ENCODE measurements around the gene ITPKC.

ITPKC gene

DNA sequence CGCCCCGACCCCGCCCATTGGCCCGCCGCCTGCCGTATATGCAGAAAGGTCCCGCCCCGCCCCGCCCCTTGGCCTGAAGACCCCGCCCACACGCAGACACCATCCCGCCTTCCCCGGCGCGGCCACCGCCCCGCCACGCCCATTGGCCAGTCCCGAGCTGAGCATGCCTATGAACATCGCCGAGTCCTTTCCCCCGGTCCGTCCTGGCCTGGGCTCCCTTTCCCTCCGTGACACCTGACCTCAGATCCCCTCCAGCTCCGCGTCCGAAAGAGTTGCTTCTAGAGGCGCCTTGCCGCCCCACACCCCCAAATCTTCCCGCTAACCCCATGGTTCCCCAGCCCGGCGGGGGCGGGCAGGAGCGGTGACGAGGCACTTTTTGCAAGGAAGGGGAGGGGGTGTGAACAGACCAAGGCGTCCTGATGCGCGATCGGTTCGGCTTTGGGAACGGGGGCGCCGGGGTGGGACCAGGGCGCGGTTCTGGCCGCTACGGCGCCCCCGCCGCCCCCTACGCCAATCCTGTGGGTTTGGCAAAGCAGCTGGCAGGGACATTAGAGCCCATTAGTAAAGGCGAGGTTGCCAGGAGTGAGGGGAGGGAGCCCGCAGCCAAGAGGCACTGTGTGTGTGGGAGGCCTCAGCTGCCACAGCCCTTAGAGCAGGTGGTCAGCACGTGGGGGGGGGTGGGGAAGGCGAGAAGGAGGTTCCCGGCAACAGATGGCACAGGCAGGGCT is 26.1 kb upstream of the ITPKC start:
- DNase-seq: peak; percentile 95

DNA sequence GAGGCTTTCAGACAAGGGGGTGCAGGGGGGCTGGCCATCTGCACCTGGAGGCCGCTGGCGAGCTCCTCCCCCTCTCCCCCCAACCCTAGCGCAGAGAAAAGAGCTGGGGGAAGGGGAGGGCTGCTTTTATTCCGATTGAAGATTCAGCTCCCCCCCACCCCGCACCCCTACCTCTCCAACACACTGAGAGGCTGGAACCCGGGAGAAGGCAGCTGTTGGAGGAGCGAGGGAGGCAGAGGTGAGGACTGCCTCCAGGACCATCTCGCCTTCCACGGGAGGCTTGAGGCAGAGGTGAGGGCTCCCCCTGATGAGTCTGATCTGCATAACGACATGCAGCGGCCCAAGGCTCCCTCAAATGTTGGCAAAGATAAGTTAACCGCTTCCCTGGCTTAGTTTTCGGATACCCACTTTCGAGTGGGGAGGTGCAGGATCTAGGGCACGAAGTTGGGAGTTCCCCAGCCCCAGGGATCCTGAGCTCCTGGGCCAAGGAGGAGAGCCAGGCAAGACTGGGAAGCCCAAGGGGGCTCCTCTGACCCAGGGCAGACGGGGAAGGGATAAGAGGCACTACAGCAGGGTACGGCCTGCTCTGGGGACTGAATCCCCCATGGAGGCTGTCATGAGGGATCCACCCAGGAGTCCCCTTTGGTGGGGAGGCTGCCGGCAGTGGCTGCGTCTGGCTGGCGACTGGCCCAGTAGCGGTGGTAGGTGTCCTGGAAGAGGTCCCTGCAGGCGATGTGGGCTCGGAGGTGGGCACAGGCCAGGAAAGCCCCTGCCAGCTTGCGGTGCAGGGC is 25.3 kb upstream of the ITPKC start:
- DNase-seq: no peak

DNA sequence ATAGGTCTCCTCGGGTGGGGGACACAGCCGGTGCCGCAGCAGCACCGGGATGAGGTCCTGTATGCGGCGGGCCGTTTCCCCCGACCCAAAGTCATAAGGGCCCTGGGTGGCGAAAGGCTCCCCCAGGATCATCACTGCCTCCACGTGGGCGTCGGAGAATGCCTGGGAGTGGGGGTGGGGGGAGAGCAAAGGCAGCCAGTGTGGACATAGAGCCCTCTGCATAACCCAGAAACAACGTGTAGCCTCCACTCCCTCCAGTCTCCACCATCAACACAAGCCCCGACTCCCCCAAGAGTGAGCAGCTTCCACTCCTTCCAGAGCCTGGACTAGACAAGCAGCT is 24.7 kb upstream of the ITPKC start:
- no peak for DNase-seq

GRCh38 chr19:40693150-40693788 is 23.6 kb upstream of the ITPKC start:
- no peak for DNase-seq

DNA sequence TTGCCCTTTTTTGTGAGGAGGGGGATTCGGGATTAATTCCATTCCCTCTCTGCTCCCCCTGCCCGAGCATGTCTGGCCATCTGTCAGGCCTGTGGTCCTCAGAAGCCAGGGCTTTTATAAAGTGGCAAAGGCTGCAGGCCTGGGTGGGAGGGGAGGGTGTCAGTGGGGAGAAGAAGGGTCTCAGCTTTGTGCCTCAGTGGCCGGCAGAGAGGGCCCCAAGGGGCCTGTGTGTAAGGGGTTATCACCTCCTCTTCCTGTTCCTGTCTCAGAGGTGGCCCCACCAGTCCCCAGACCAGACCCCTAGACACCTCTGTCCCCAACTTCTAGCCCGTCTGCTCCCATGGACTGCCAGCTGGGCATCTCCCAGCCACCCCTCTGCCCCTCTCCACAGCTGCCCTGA is 23.0 kb upstream of the ITPKC start:
- no peak for DNase-seq

DNA sequence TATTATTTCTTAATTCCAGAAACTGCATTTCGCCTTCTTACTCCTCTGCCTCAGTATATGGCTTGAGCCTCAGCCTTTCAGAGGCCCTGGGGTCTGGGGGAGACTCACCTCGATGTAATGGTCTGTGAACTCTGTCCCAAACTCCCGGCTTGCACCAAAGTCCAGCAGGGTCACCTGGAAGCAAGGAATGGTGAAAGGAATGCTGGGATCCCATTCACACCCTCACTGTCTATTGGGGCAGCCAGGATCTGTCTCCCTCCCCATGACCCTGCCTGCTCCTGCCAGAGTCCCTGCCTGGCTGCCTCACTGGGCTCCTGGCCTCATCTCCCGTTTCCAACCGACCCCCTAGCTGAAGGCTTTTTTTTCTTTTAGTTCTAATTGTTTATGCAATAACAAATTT is 21.0 kb upstream of the ITPKC start:
- DNase-seq: no peak

DNA sequence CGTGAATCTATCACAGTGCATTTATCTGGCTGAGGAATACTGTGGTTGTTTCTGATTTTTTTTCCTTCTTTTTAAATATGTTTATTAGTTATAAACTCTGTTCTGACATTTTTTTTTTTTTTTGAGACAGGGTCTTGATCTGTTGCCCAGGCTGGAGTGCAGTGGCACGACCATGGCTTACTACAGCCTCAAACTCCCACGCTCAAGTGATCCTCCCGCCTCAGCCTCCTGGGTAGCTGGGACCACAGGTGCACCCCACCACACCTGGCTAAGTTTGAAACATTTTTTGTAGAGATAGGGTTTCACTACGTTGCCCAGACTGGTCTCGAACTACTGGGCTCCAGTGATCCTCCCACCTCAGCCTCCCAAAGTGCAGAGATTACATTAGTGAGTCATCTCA is 19.9 kb upstream of the ITPKC start:
- no peak for DNase-seq

- DNase-seq: no peak
These were observed 16.8 kb upstream of the ITPKC start for GRCh38 chr19:40700083-40700482.

GRCh38 chr19:40701758-40702157 is 15.2 kb upstream of the ITPKC start:
- no peak for DNase-seq

DNA sequence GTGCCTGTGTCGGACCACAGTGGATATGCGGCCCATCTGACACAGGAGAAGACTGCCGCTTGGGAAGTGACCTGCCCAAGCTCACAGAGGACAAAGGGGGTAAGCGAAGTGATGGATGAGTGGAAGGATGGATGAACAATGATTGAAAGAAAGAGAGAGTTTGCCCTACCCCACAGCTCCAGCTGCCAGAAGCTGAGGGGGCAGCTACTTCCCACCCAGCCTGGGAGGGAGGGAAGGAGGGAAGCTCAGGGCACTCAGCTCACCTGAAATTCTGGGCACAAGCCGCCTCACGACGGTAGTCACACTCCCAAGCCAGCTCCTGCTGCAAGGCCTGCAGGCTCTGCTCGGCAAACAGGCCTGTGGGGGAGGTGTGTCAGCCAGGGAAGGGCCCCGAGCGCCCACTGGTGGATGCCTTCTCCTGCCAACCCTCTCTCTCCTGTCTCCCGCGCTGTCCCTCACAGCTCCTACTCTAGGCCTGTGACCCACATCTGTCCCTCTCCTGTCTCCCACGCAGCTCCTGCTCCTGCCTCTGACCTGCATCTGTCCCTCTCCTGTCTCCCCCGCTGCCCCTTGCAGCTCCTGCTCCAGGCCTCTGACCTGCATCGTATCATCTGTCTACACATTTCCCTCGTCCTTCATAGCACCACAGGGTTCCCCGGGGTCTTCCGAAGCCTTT is 14.4 kb upstream of the ITPKC start:
- DNase-seq: no peak

DNA sequence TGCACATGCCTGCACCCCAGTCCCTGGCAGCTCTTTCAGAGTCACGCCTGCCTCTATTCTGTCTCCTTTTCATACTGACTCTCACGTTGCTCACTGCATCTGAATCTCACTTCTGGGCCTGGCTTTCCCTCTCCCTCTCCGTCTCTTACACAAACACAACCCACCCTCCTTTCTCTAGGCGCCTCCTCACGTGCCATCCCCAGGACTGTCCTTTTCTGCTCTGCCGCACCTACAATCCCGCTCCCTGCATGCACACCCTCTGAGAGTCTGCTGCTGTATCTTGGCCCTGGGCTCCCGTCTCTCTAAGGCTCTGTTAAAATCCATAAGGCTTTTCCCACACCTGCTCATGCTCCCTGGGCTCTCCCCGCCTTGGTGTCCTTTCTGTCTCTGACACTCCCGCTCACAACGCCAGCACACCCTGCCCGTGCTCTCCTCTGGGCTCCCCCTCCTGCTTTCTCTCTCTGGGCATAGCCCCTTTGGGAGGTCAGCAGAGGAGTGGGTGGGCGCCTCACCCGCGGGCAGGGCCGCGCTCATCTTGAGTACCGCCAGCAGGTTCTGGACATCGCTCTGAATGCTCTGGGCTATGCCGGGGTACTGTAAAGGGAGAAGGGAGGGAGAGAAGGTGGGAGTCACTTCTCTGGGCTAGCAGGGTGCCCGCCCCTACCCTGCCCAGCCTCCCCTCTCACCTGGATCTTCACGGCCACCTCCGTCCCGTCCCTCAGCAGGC is 13.7 kb upstream of the ITPKC start:
- DNase-seq: no peak

- DNase-seq: no peak
These were observed 12.2 kb upstream of the ITPKC start for GRCh38 chr19:40704491-40705361.

- DNase-seq: no peak
These were observed 11.6 kb upstream of the ITPKC start for GRCh38 chr19:40705362-40705651.

GRCh38 chr19:40705950-40706619 is 10.8 kb upstream of the ITPKC start:
- DNase-seq: no peak

GRCh38 chr19:40707615-40708014 is 9.3 kb upstream of the ITPKC start:
- no peak for DNase-seq

DNA sequence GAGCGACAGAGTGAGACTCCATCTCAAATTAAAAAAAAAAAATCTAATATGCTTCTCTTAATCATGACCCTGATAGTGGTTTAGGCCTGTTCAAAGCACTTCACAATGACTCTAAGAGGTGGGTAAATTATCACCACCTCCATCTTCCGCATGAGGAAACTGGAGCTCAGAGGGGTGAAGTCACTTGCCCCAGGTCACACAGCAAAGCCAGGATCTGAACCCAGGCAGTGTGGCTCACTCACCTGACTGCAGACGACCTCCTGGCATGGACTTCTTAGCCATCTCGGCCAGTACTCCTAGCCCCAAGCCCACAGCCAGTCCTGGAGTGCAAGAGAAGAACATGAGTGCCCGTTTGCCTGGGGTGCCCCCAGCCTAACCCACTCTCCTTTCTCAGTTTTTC is 7.1 kb upstream of the ITPKC start:
- no peak for DNase-seq

GRCh38 chr19:40713939-40714338 is 3.0 kb upstream of the ITPKC start:
- no peak for DNase-seq

DNA sequence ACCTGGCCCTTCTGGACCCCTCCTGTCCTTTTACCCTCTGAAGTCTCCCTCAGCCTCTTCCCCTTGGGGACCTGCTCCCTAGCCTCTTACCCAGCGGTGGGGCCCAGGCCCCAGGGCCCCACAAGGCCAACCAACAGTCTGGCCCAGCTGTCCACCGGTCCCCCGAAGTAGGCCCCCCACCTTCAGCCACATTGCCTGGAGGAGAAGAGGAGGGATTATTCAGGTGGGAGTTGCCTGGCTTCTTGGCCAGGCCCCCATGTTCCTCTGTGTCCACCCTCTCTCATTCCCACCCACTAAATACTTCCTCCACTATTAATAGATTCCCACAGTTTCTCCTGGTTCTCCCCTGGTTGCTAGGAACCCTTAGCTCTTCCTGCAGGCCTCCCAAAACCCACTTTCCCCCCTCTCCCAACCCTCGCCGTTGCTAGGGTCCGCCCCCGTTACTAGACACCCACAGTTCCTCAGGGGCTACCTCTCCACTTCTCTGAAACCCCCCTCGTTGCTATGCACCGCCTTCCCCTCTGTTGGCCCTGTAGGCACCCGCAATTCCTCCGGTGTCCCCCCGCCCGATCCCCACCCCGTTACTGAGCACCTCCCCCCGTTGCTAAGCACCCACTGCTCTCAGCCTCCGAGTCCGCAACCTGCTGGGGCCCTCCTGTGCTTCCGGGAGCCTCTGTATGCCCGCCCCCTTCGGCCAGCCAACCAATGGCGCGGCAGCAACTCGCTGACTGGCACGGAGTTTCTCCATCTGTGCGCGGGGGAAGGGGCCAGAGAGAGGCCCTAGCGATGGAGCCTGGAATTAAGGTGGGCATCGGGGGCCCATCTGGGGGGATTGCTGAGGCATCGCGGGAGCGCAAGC is 2.2 kb upstream of the ITPKC start:
- peak; percentile 97 for DNase-seq

- DNase-seq: peak; percentile 72
These were observed 856 bp upstream of the ITPKC start for GRCh38 chr19:40716031-40716481.

DNA sequence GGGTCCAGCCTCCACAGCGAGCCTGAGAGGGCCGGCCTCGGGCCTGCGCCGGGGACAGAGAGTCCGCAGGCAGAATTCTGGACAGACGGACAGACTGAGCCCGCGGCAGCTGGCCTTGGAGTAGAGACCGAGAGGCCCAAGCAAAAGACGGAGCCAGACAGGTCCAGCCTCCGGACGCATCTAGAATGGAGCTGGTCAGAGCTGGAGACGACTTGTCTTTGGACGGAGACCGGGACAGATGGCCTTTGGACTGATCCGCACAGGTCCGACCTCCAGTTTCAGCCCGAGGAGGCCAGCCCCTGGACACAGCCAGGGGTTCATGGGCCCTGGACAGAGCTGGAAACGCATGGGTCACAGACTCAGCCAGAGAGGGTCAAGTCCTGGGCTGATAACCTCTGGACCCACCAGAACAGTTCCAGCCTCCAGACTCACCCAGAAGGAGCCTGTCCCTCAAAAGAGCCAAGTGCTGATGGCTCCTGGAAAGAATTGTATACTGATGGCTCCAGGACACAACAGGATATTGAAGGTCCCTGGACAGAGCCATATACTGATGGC is 490 bp downstream of the ITPKC start:
- no peak for DNase-seq

Measured in activated CD4-positive, alpha-beta T cell treated with anti-CD3 and anti-CD28 coated beads, Interleukin-2, Interleukin-6, amounts not matched to agents 100 ng/mL and 50 ng/mL, durations not matched to agents 16 hours and 8 hours (primary cell).